HEK293 (cell line): ENCODE results near the gene SIRPA.

Experiments
- CTCF ChIA-PET: fragments of 350-600 bp; formaldehyde crosslinking; extraction: SDS; loops from one replicate; lab custom pipeline; 2021; ENCODE audit warnings: antibody characterized with exemption; lab: Yijun Ruan, JAX
- POLR2A ChIA-PET: fragments of 300-600 bp; formaldehyde crosslinking; extraction: SDS; loops from one replicate; lab custom pipeline; 2020; ENCODE audit warnings: antibody characterized with exemption, inconsistent platforms; lab: Yijun Ruan, JAX
- H3K27ac ChIP-seq: fragments of 200-500 bp; sonication (Bioruptor generic); 2 replicates; pipeline ENCODE4 v1.5.1; 2014; ENCODE audit warnings: low read depth, low read length, control low read depth, inconsistent platforms; ENCODE audit errors: extremely low read depth
- H3K36me3 ChIP-seq, 2 experiments: fragments of 200-500 bp in 1 of 2; sonication (Bioruptor generic) in 1 of 2; 1 replicate in 1 of 2; 2 replicates in 1 of 2; pipeline ENCODE4 v1.5.1; 2014 to 2017; ENCODE audit warnings: inconsistent platforms in 2 of 2, low read length in 2 of 2; ENCODE audit not compliant: control insufficient read depth in 2 of 2, insufficient read depth in 1 of 2
- H3K4me1 ChIP-seq: fragments of 200-500 bp; sonication (Bioruptor generic); 2 replicates; pipeline ENCODE4 v1.5.1; 2014; ENCODE audit warnings: mild to moderate bottlenecking, low read length, inconsistent platforms; ENCODE audit not compliant: control insufficient read depth, insufficient read depth
- H3K4me3 ChIP-seq: 2 replicates; pipeline ENCODE4 v1.5.1; 2011; ENCODE audit warnings: low read depth, mild to moderate bottlenecking, control low read depth, low read length, moderate library complexity
- H3K9me3 ChIP-seq: fragments of 200-500 bp; sonication (Bioruptor generic); 2 replicates; pipeline ENCODE4 v1.5.1; 2014; ENCODE audit warnings: low read depth, low read length, inconsistent platforms; ENCODE audit not compliant: control insufficient read depth, insufficient read depth
- CTCF ChIP-seq: fragments of 450-650 bp; formaldehyde crosslinking; IDR thresholded peaks from 2 replicates; pipeline ENCODE4 v1.5.1; 2016; ENCODE audit warnings: missing biosample characterization, missing genetic modification characterization
- GLIS1 ChIP-seq: fragments of 450-650 bp; formaldehyde crosslinking; IDR thresholded peaks from 2 replicates; pipeline ENCODE4 v1.5.1; 2016; ENCODE audit warnings: missing biosample characterization, missing genetic modification characterization
- TRIM28 ChIP-seq: IDR thresholded peaks from 2 replicates; pipeline ENCODE4 v1.6.1; 2011; ENCODE audit warnings: low read length, control low read depth, borderline replicate concordance
- ZBTB20 ChIP-seq: fragments of 450-650 bp; formaldehyde crosslinking; IDR thresholded peaks from 2 replicates; pipeline ENCODE4 v1.5.1; 2016; ENCODE audit warnings: missing biosample characterization, missing genetic modification characterization
- ZBTB26 ChIP-seq: fragments of 450-650 bp; formaldehyde crosslinking; optimal IDR thresholded peaks from 2 replicates; pipeline ENCODE3; 2016; ENCODE audit warnings: missing biosample characterization, mild to moderate bottlenecking, missing genetic modification characterization
- ZBTB8A ChIP-seq: fragments of 450-650 bp; formaldehyde crosslinking; IDR thresholded peaks from 2 replicates; pipeline ENCODE4 v1.5.1; 2016; ENCODE audit warnings: missing biosample characterization, missing genetic modification characterization
- ZEB2 ChIP-seq: fragments of 450-650 bp; formaldehyde crosslinking; IDR thresholded peaks from 2 replicates; pipeline ENCODE4 v1.5.1; 2016; ENCODE audit warnings: missing biosample characterization, missing genetic modification characterization
- ZFHX2 ChIP-seq: fragments of 450-650 bp; formaldehyde crosslinking; conservative IDR thresholded peaks from 2 replicates; pipeline ENCODE4 v1.5.1; 2016; ENCODE audit warnings: missing biosample characterization, missing genetic modification characterization
- ZIC2 ChIP-seq: fragments of 450-650 bp; formaldehyde crosslinking; IDR thresholded peaks from 2 replicates; pipeline ENCODE4 v1.5.1; 2016; ENCODE audit warnings: missing biosample characterization, missing genetic modification characterization
- ZNF146 ChIP-seq: fragments of 450-650 bp; formaldehyde crosslinking; IDR thresholded peaks from 2 replicates; pipeline ENCODE4 v1.5.1; 2016; ENCODE audit warnings: missing biosample characterization, missing genetic modification characterization
- ZNF155 ChIP-seq: fragments of 450-650 bp; formaldehyde crosslinking; IDR thresholded peaks from 2 replicates; pipeline ENCODE4 v1.5.1; 2016; ENCODE audit warnings: missing biosample characterization, missing genetic modification characterization
- ZNF175 ChIP-seq: fragments of 450-650 bp; formaldehyde crosslinking; IDR thresholded peaks from 2 replicates; pipeline ENCODE4 v1.5.1; 2016; ENCODE audit warnings: missing biosample characterization, missing genetic modification characterization
- ZNF335 ChIP-seq: fragments of 450-650 bp; formaldehyde crosslinking; conservative IDR thresholded peaks from 2 replicates; pipeline ENCODE4 v1.5.1; 2016; ENCODE audit warnings: missing biosample characterization, missing genetic modification characterization
- ZNF391 ChIP-seq: fragments of 450-650 bp; formaldehyde crosslinking; IDR thresholded peaks from 2 replicates; pipeline ENCODE4 v1.5.1; 2016; ENCODE audit warnings: low read depth, missing biosample characterization, missing genetic modification characterization, borderline replicate concordance
- ZNF585B ChIP-seq: fragments of 450-650 bp; formaldehyde crosslinking; IDR thresholded peaks from 2 replicates; pipeline ENCODE4 v1.5.1; 2016; ENCODE audit warnings: missing biosample characterization, missing genetic modification characterization

Gene SIRPA

GRCh38 chr20:1892119-1892385, 3.2 kb upstream of the SIRPA start:
- CTCF ChIA-PET, result no interaction called here
- POLR2A ChIA-PET, result no interaction called here
- Histone ChIP-seq H3K4me1 (peaks cover 16% of the 10 kb centered on the region), H3K4me3 (no peak overlapping the region), H3K9me3 (no peaks in the 10 kb centered on the region), H3K36me3 (no peaks in the 10 kb centered on the region), H3K27ac (no peak overlapping the region)
- TF ChIP-seq ZEB2 (no peak), TRIM28 (no peak), ZNF585B (tag by site-specific recombination) (no peak), ZNF175 (tag by site-specific recombination) (no peak), ZIC2 (tag by site-specific recombination) (peak; percentile 46; the same call in 1 of the 2 replicates), ZNF146 (tag by site-specific recombination) (no peak), ZNF155 (tag by site-specific recombination) (no peak)

GRCh38 chr20:1893721-1894470, 1.3 kb upstream of the SIRPA start:
- TF ChIP-seq ZBTB20 (tag by site-specific recombination), result peak; percentile 40; the same call in 1 of the 2 replicates
- TF ChIP-seq GLIS1 (tag by site-specific recombination), result 0 out of 2 replicates have a peak, but pooled peaks have one; percentile 5
- TF ChIP-seq ZNF391 (tag by site-specific recombination), result no peak
- peak; percentile 56 for TF ChIP-seq ZFHX2 (tag by site-specific recombination)
- TF ChIP-seq ZNF335 (tag by site-specific recombination), result peak; percentile 44
- TF ChIP-seq, all 188 proteins: peak for 4
- CTCF ChIA-PET, result no interaction called here
- H3K4me3 ChIP-seq, result peak overlapping the region; percentile 56
- no peaks in the 10 kb centered on the region for H3K36me3 ChIP-seq
- H3K9me3 ChIP-seq, result no peaks in the 10 kb centered on the region
- H3K27ac ChIP-seq, result peak overlapping the region; percentile 79; the same call in 1 of the 2 replicates
- POLR2A ChIA-PET, result interaction anchor here (0.7 kb wide), 1 partner anchor 296 kb away, joined by 3 read pairs; no protein-coding TSS in a partner anchor
- H3K4me1 ChIP-seq, result peaks cover 16% of the 10 kb centered on the region

DNA sequence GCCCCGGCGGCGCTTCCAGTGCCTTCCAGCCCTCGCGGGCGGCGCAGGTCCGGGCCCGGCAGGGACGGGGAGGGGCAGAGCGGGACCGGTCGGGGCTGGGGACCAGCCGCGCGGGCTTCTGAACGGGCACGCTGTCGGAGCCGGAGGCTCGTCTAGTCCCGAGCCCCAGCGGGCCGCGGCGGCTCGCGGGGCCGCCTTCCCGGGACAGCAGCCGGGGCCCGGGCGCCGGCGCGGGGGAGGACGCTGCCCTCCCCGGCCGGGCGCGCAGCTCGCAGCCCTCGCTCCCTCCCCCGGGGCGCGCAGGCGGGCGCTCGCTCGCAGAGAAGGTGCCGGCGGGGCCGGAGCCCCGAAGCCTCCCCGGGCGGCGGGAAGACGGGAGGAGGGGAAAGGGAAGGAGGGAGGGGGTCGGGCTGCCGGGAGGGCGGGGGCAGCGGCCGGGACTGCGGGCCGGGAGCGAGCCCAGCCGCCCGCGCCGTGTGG, 696 bp upstream of the SIRPA start:
- TF ChIP-seq CTCF (tag by site-specific recombination) (no peak), ZBTB8A (tag by site-specific recombination) (no peak), ZBTB26 (tag by site-specific recombination) (peak; percentile 61)
- Histone ChIP-seq H3K4me3 (peak overlapping the region; percentile 56), H3K36me3 (no peaks in the 10 kb centered on the region), H3K9me3 (no peaks in the 10 kb centered on the region), H3K27ac (peak overlapping the region; percentile 79; the same call in 1 of the 2 replicates), H3K4me1 (peaks cover 16% of the 10 kb centered on the region)
- CTCF ChIA-PET, result no interaction called here
- POLR2A ChIA-PET, result interaction anchor here (0.7 kb wide), 1 partner anchor 295 kb away, joined by 3 read pairs; no protein-coding TSS in a partner anchor
